Measurements from ENCODE around the gene PRDX5.

The PRDX5 gene

GRCh38 chr11:64362339-64362738 lies 44.4 kb downstream of the PRDX5 start:
- no peak for DNase-seq (ENCODE audit: low spot score)

DNA sequence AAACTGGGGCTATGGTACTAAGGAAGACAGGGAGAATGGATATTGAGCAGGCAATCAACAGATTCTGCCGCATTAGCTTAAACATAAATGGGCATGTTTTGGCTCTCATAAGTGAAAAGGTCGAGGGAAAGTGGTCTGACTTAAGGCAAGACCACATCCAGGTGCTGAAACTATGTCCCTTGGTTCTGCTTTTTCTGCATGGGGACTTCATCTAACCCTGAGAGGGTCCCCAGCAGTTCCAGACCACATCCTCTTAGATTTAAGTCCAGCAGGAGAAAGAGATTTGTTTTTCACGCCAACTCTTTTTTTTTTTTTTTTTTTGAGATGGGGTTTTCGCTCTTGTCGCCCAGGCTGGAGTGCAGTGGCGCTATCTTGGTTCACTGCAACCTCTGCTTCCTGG lies 46.5 kb downstream of the PRDX5 start:
- no peak for DNase-seq (ENCODE audit: low spot score)

GRCh38 chr11:64364911-64365310 lies 47.0 kb downstream of the PRDX5 start:
- no peak for DNase-seq (ENCODE audit: low spot score)

DNA sequence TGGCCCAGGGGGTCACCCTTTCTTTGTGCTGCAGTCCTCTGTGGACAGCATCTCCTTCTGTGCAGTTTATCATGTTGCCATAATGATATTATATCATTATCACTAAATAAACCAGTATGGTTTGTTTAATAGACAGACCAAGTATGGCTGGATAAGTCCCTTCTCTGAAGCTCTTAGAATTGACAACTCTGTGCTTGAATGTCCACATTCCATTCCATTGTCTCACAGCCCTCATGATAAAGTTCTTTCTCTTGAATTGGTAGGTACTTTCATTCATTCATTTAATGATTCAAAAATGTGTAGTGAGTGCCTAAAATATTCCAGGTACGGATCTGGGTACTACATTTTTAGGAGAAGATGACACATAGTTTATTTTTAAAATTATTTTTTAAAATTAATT lies 48.8 kb downstream of the PRDX5 start:
- no peak for DNase-seq (ENCODE audit: low spot score)

GRCh38 chr11:64367931-64368672 lies 50.2 kb downstream of the PRDX5 start:
- DNase-seq (ENCODE audit: low spot score): no peak

- DNase-seq (ENCODE audit: low spot score): no peak
Observed at GRCh38 chr11:64368673-64369074, 50.8 kb downstream of the PRDX5 start.

DNA sequence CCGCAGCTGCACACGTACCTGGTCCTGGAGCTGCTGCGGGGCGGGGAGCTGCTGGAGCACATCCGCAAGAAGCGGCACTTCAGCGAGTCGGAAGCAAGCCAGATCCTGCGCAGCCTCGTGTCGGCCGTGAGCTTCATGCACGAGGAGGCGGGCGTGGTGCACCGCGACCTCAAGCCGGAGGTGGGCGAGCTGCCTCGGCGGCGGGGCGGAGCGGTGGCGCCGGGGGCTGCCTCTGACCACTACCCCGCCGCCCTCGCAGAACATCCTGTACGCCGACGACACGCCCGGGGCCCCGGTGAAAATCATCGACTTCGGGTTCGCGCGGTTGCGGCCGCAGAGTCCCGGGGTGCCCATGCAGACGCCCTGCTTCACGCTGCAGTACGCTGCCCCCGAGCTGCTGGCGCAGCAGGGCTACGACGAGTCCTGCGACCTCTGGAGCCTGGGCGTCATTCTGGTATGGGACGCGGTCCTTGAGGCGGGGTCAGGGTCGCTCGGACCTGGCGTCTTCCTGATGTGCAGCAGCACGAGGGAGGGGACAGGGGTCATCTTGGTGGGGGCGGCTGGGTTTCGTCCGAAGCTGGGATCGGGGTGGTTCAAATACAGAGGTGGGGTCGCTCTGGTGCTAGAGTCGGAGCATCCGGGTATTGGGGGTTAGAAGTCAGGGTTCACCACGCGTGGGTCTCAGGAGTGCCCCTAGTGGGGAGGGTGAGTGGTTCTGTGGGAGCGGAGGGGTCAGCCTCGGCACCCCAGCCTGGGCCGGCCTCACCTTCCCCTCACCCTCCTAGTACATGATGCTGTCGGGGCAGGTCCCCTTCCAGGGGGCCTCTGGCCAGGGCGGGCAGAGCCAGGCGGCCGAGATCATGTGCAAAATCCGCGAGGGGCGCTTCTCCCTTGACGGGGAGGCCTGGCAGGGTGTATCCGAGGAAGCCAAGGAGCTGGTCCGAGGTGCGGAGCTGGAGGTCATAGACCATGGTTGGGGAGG lies 51.8 kb downstream of the PRDX5 start:
- no peak for DNase-seq (ENCODE audit: low spot score)

DNA sequence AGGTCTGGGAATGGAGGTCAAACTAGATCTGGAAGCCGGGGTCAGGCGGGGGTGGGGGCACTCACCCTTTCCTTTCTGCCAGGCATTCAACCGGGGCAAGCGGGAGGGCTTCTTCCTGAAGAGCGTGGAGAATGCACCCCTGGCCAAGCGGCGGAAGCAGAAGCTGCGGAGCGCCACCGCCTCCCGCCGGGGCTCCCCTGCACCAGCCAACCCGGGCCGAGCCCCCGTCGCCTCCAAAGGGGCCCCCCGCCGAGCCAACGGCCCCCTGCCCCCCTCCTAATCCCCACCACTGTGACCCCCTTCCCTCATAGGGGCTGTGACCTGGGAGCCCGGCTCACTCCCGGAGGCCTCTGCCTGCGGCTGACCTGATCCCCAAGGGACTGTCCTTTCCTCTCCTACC lies 53.3 kb downstream of the PRDX5 start:
- no peak for DNase-seq (ENCODE audit: low spot score)
